Right lobe of liver (tissue), 6 donors: ENCODE results near the gene CSNK2B. TPM values are rescaled to one million over a fixed set of nuclear protein-coding genes. Genes with fewer than 3 reads are reported as not detected.

Experiments used
- ATAC-seq, 4 donors: fragments of 200-7000 bp; cut with Tn5 transposase; one replicate each; pipeline ENCODE4 v1.9.1; 2020; ENCODE audit warnings: mild to moderate bottlenecking in 4 of 4, moderate library complexity in 4 of 4
- DNase-seq, 3 donors: peaks; one replicate each; pipeline ENCODE4 v3.0.0-alpha.2; 2020
- H3K27ac ChIP-seq, 3 donors: fragments of 200-600 bp; one replicate each; pipeline ENCODE4 v1.8.0; 2022
- H3K27me3 ChIP-seq, 2 donors: fragments of 200-600 bp; one replicate each; pipeline ENCODE4 v1.8.0; 2022
- H3K36me3 ChIP-seq, 4 donors: fragments of 200-600 bp; sonication (generic) in 1 of 4; one replicate each; pipeline versions ENCODE4 v1.5.1 to v1.8.0; 2017 to 2022; ENCODE audit warnings: control low read depth in 1 of 4
- H3K4me1 ChIP-seq, 4 donors: fragments of 200-600 bp; sonication (generic) in 1 of 4; one replicate each; pipeline versions ENCODE4 v1.5.1 to v1.8.0; 2017 to 2022; ENCODE audit warnings: control low read depth in 1 of 4
- H3K4me3 ChIP-seq, 3 donors: fragments of 200-600 bp; one replicate each; pipeline ENCODE4 v1.8.0; 2022
- H3K9me3 ChIP-seq, 4 donors: fragments of 200-600 bp; sonication (generic) in 1 of 4; one replicate each; pipeline versions ENCODE4 v1.5.1 to v1.8.0; 2017 to 2022; ENCODE audit warnings: control low read depth in 1 of 4
- CTCF ChIP-seq, 4 donors: fragments of 200-600 bp in 3 of 4; fragments of 450-650 bp in 1 of 4; IDR thresholded peaks; one replicate each; pipeline versions ENCODE4 v1.5.1 to v1.8.0; 2016 to 2022; ENCODE audit warnings: antibody characterized with exemption in 4 of 4, mild to moderate bottlenecking in 2 of 4
- POLR2A ChIP-seq: fragments of 450-650 bp; IDR thresholded peaks from one replicate; pipeline ENCODE4 v1.6.1; 2017; ENCODE audit warnings: antibody characterized with exemption, mild to moderate bottlenecking
- WGBS: methylation state at CpG from one replicate; pipeline ENCODE4 v1.1.6; 2018; ENCODE audit warnings: low coverage, low lambda C conversion rate; ENCODE audit not compliant: insufficient coverage; ENCODE audit errors: missing lambda C conversion rate; 5-methylcytosine and 5-hydroxymethylcytosine counted together
- intact Hi-C, 2 donors: fragments of 100-400 bp; cut with DNase I; formaldehyde crosslinking; loops; one replicate each; pipeline versions ENCODE4 v1.11.2 to v1.14.1; 2022
- total RNA-seq, 6 experiments: library from RNA; depleted of rRNA in 2 of 6; stranded (reverse); fragments of >200 nt in 2 of 6; fragmentation: NEBNext Ultra II Directional in 3 of 6; extraction: Animal tissue kit (Norgen Biotek cat#: 25700) in 3 of 6; gene quantifications; one replicate each; pipeline versions ENCODE4 v1.1.0 to v1.2.4, GENCODE V29; 2016 to 2023
- donor health status: DM: no; HTN: yes; CAD: no.
- donor health status: DM: no; HTN: no; CAD: no.
- donor health status: DM: no; HTN: no; CAD: no.
- donor health status: DM: no; HTN: yes; CAD: no.
- donor health status: DM: no; HTN: yes; CAD: no.

CSNK2B gene
- total RNA-seq, 6 experiments from 2014 or later = 52.5 to 171 (median 64.5) TPM

- intact Hi-C loops = no loop called here
- no peaks in the 10 kb centered on the region for H3K9me3 ChIP-seq
- H3K27ac ChIP-seq = no peak overlapping the region
- H3K4me3 ChIP-seq = no peak overlapping the region
- TF ChIP-seq POLR2A (no peak), CTCF (IDR thresholded peaks at IDR 0.05) (no peak)
- 95% methylated on average over 2 of the region's 3 CpGs for WGBS
- ATAC-seq (no peak), DNase-seq (no peak)
- no peaks in the 10 kb centered on the region for H3K27me3 ChIP-seq
- H3K36me3 ChIP-seq = peaks cover 5 to 94% (median 51%) of the 10 kb centered on the region in 4 donors
- peaks cover 0 to 12% (median 0%) of the 10 kb centered on the region in 4 donors for H3K4me1 ChIP-seq
Observed at GRCh38 chr6:31634131-31634530, 31.7 kb upstream of the CSNK2B start.

- peaks cover 0 to 12% (median 0%) of the 10 kb centered on the region in 4 donors for H3K4me1 ChIP-seq
- H3K27ac ChIP-seq = peak overlapping the region in 1 of 3 donors; percentile 18
- no peak for TF ChIP-seq CTCF (IDR thresholded peaks at IDR 0.05)
- TF ChIP-seq POLR2A = peak; percentile 12
- WGBS = 26% methylated on average over 8 of the region's 11 CpGs
- ATAC-seq (peak in 3 of 4 donors; percentile 31 to 82 (median 77)), DNase-seq (peak in 1 of 3 donors; percentile 83)
- intact Hi-C loops = no loop called here
- no peak overlapping the region for H3K4me3 ChIP-seq
- no peaks in the 10 kb centered on the region for H3K27me3 ChIP-seq
- H3K36me3 ChIP-seq = peaks cover 5 to 94% (median 51%) of the 10 kb centered on the region in 4 donors
- no peaks in the 10 kb centered on the region for H3K9me3 ChIP-seq
Observed at GRCh38 chr6:31634969-31635575, 30.8 kb upstream of the CSNK2B start.

- no peak overlapping the region for H3K27ac ChIP-seq
- H3K4me3 ChIP-seq = no peak overlapping the region
- 80% methylated on average over 16 of the region's 27 CpGs for WGBS
- H3K36me3 ChIP-seq = peaks cover 0 to 94% (median 52%) of the 10 kb centered on the region in 4 donors
- DNase-seq = no peak
- no peaks in the 10 kb centered on the region for H3K9me3 ChIP-seq
- peaks cover 0 to 12% (median 0%) of the 10 kb centered on the region in 4 donors for H3K4me1 ChIP-seq
- intact Hi-C loops = no loop called here
- no peak for ATAC-seq
- TF ChIP-seq POLR2A (no peak), CTCF (IDR thresholded peaks at IDR 0.05) (no peak)
- H3K27me3 ChIP-seq = no peaks in the 10 kb centered on the region
Observed at GRCh38 chr6:31636698-31637596, 28.9 kb upstream of the CSNK2B start.

GRCh38 chr6:31639043-31639442, 26.8 kb upstream of the CSNK2B start:
- DNase-seq (no peak), ATAC-seq (no peak)
- Histone ChIP-seq H3K27ac (no peak overlapping the region), H3K9me3 (no peaks in the 10 kb centered on the region), H3K4me1 (peaks cover 0 to 23% (median 0%) of the 10 kb centered on the region in 4 donors), H3K4me3 (no peak overlapping the region), H3K36me3 (peaks cover 4 to 97% (median 52%) of the 10 kb centered on the region in 4 donors), H3K27me3 (no peaks in the 10 kb centered on the region)
- intact Hi-C loops = no loop called here
- 78% methylated on average over 7 of the region's 9 CpGs for WGBS
- TF ChIP-seq POLR2A = no peak
- no peak for TF ChIP-seq CTCF (IDR thresholded peaks at IDR 0.05)
